Breast epithelium (tissue), 4 donors: Measurements from ENCODE around the gene CACNA1F. TPM values are rescaled to one million over a fixed set of nuclear protein-coding genes. Genes with fewer than 3 reads are reported as not detected.

ENCODE experiments used
- DNase-seq, 2 donors: peaks; one replicate each; pipeline ENCODE4 v3.0.0-alpha.2; 2019; ENCODE audit warnings: low spot score in 2 of 2
- H3K27ac ChIP-seq, 2 donors: fragments of 200-600 bp; sonication (generic) in 1 of 2; one replicate each; pipeline ENCODE4 v1.5.1; 2016 to 2019; ENCODE audit warnings: mild to moderate bottlenecking in 1 of 2
- H3K27me3 ChIP-seq, 2 donors: fragments of 200-600 bp; sonication (generic) in 1 of 2; one replicate each; pipeline versions ENCODE4 v1.5.1 to v1.6.0; 2017 to 2019; ENCODE audit warnings: control low read depth in 1 of 2, mild to moderate bottlenecking in 1 of 2
- H3K36me3 ChIP-seq: fragments of 200-600 bp; one replicate; pipeline ENCODE4 v1.5.1; 2019
- H3K4me1 ChIP-seq, 2 donors: fragments of 200-600 bp; sonication (generic); one replicate each; pipeline ENCODE4 v1.5.1; 2016 to 2019; ENCODE audit warnings: control low read depth in 1 of 2
- H3K4me3 ChIP-seq, 3 donors: fragments of 200-600 bp; sonication (generic); 1 replicate in 2 of 3; 2 replicates in 1 of 3; pipeline ENCODE4 v1.5.1; 2016 to 2019; ENCODE audit warnings: mild to moderate bottlenecking in 3 of 3, moderate library complexity in 2 of 3
- H3K9me3 ChIP-seq, 2 donors: fragments of 200-600 bp; sonication (generic) in 1 of 2; one replicate each; pipeline ENCODE4 v1.5.1; 2016 to 2019; ENCODE audit warnings: control low read depth in 1 of 2
- POLR2A ChIP-seq: fragments of 450-650 bp; IDR thresholded peaks from one replicate; pipeline ENCODE4 v1.6.1; 2016; ENCODE audit warnings: antibody characterized with exemption, mild to moderate bottlenecking, moderate library complexity
- POLR2AphosphoS5 ChIP-seq, 3 donors: sonication (generic); formaldehyde crosslinking; IDR thresholded peaks; one replicate each; pipeline ENCODE4 v1.6.1; 2017; ENCODE audit warnings: antibody characterized with exemption in 3 of 3
- intact Hi-C: fragments of 100-400 bp; cut with DNase I; formaldehyde crosslinking; loops from one replicate; pipeline ENCODE4 v1.15.1; 2023; ENCODE audit warnings: low total_unique reads
- total RNA-seq, 3 donors: library from RNA; depleted of rRNA; stranded (reverse); fragments of >200 nt; gene quantifications; one replicate each; pipeline ENCODE4 v1.1.0, GENCODE V29; 2016
- TF ChIP-seq, protein P1 (sequence below), 3 donors: fragments of 450-650 bp; IDR thresholded peaks; one replicate each; pipeline ENCODE4 v1.5.1; 2016 to 2017; ENCODE audit warnings: antibody characterized with exemption in 3 of 3, mild to moderate bottlenecking in 3 of 3, moderate library complexity in 3 of 3

The CACNA1F gene
- total RNA-seq, 3 donors from 2014 or later = 0.48 to 1.8 (median 0.66) TPM

DNA sequence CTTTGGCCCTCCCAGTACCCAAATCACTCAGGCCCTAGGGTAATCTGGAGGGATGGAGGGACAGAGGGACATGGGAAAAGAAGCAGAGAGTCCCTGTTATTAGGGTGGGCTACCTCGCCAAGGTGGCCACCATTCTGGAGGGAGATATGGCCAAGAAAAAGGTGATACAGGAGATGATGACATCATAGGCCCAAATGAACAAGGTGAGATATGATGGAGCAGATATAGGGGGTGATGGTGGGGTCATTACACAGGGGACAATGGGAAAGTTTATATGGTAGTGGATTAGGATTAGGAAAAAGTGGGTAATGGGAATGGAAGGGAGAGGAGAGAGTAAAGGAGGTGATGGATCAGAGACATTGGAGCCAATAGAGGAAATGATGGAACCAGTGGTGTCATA, 20.3 kb downstream of the CACNA1F start:
- no peak overlapping the region for H3K27ac ChIP-seq
- no peak for DNase-seq
- no peaks in the 10 kb centered on the region for H3K36me3 ChIP-seq
- H3K9me3 ChIP-seq = no peaks in the 10 kb centered on the region
- no peaks in the 10 kb centered on the region for H3K4me1 ChIP-seq
- TF ChIP-seq, protein P1, sequence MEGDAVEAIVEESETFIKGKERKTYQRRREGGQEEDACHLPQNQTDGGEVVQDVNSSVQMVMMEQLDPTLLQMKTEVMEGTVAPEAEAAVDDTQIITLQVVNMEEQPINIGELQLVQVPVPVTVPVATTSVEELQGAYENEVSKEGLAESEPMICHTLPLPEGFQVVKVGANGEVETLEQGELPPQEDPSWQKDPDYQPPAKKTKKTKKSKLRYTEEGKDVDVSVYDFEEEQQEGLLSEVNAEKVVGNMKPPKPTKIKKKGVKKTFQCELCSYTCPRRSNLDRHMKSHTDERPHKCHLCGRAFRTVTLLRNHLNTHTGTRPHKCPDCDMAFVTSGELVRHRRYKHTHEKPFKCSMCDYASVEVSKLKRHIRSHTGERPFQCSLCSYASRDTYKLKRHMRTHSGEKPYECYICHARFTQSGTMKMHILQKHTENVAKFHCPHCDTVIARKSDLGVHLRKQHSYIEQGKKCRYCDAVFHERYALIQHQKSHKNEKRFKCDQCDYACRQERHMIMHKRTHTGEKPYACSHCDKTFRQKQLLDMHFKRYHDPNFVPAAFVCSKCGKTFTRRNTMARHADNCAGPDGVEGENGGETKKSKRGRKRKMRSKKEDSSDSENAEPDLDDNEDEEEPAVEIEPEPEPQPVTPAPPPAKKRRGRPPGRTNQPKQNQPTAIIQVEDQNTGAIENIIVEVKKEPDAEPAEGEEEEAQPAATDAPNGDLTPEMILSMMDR (IDR thresholded peaks at IDR 0.05) = no peak
- TF ChIP-seq POLR2AphosphoS5 (IDR thresholded peaks at IDR 0.05) (no peak), POLR2A (no peak)
- H3K27me3 ChIP-seq = peaks cover 0 to 47% of the 10 kb centered on the region in 2 donors
- intact Hi-C loops = no loop called here
- no peak overlapping the region for H3K4me3 ChIP-seq

DNA sequence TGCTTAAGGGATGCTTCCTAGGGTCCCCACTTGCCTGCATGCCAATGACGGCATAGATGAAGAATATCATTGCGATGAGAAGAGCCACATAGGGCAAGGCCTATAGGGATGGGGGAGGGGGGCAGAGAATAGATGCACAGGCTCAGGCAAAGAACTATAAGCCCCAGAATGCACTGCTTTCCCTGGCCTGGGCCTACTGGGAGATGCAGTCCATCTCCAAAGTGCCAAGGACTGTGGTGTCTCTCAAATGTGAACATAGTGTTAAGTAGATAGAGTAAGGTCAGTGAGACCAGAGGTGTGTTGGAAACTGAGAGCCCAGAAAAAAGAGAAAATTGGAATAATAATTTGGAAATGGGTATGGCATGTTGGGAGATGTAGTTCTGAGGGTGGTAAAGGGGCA, 20.9 kb downstream of the CACNA1F start:
- H3K4me1 ChIP-seq = no peaks in the 10 kb centered on the region
- intact Hi-C loops = no loop called here
- no peak overlapping the region for H3K27ac ChIP-seq
- H3K27me3 ChIP-seq = peaks cover 0 to 52% of the 10 kb centered on the region in 2 donors
- H3K4me3 ChIP-seq = no peak overlapping the region
- no peaks in the 10 kb centered on the region for H3K36me3 ChIP-seq
- TF ChIP-seq, protein P1 (IDR thresholded peaks at IDR 0.05) = no peak
- TF ChIP-seq POLR2A (no peak), POLR2AphosphoS5 (IDR thresholded peaks at IDR 0.05) (no peak)
- H3K9me3 ChIP-seq = no peaks in the 10 kb centered on the region
- no peak for DNase-seq

DNA sequence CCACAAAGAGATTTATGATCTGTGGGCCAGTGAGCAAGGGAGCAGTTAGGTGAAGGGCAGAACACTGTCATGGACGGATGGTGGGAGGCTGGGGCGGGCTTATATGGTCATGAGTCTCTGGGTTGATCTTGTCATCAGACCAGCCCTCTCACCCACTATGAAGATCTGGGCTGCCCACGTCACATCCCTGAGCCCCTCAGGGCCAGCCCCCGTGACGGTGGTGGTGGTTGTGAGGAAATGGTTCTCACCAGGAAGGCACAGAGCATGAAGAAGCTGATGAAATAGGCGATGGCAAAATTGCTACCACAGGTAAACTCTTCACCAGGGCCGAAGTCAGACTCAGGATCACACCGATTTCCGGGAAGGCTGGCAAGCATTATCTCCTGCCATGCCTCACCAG, 22.1 kb downstream of the CACNA1F start:
- intact Hi-C loops = no loop called here

DNA sequence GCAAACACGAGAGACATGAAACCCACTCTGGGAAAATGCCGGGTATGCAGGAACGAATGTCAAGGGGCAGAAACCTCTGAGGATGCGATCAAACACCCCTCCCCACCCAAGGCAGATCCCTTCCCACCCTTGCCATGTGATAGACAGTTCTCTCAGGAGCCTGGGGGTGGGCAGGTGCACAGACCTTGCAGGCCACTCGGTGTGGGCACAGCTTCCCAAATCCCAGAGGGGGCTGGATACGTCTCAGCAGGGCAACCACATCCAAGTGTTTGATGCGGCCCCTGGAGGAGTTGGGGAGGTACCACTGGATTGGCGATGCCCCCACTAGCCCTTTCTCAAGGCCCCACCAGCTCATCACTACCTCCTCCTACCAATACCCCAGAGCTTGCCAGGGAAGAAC, 22.7 kb downstream of the CACNA1F start:
- peaks cover 0 to 59% of the 10 kb centered on the region in 2 donors for H3K27me3 ChIP-seq
- H3K4me1 ChIP-seq = no peaks in the 10 kb centered on the region
- no peak for TF ChIP-seq POLR2AphosphoS5 (IDR thresholded peaks at IDR 0.05)
- no peak for TF ChIP-seq POLR2A
- TF ChIP-seq, protein P1 (IDR thresholded peaks at IDR 0.05) = no peak
- no peak overlapping the region for H3K27ac ChIP-seq
- intact Hi-C loops = no loop called here
- H3K4me3 ChIP-seq = no peak overlapping the region
- DNase-seq = no peak
- no peaks in the 10 kb centered on the region for H3K9me3 ChIP-seq
- H3K36me3 ChIP-seq = no peaks in the 10 kb centered on the region

More for the DNA sequence above, 22.1 kb downstream of the CACNA1F start:
- Histone ChIP-seq H3K36me3 (no peaks in the 10 kb centered on the region), H3K9me3 (no peaks in the 10 kb centered on the region), H3K27ac (no peak overlapping the region), H3K4me3 (no peak overlapping the region), H3K4me1 (no peaks in the 10 kb centered on the region), H3K27me3 (peaks cover 0 to 58% of the 10 kb centered on the region in 2 donors)
- no peak for TF ChIP-seq POLR2A
- TF ChIP-seq POLR2AphosphoS5 (IDR thresholded peaks at IDR 0.05) = no peak
- TF ChIP-seq, protein P1 (IDR thresholded peaks at IDR 0.05) = no peak
- DNase-seq = no peak

DNA sequence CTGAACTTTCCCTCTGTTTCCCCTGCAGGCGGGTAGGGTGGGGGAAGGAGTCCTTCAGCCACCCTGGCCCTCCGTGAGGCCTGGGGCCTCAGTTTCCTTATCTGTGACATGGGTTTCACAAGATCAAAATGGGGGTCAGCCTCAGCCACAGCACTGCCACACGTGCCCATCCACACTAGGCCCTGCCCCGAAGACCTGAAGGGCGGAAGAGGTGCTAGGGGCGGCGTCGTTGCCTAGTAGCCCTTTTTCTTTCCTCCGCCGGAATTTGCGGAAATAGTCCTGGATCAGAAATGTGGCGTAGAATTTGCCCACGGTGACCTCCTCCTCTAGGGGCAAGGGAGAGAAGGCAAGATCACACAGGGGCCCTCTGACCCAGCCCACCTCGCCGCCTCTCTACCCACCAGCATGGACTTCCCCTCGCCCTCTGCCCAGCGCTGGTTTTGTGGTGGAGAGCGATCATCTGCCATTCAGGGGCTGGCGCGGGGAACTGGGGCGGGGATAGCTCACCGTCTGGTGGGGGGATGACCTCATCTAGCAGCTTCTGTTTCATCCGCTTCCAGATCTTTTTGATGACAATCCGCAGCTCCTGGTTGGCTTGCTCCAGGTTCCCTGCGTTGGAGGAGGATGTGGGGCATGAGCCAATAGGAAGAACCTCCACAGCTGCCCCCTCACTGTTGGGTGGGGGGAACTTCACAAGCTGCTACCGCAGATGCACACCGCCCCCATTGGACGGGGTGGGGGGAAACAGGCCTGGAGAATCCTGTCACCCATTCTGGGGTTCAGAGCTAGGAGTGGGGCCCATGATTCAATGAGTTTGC, 23.5 kb downstream of the CACNA1F start:
- DNase-seq = no peak
- Histone ChIP-seq H3K9me3 (no peaks in the 10 kb centered on the region), H3K4me3 (no peak overlapping the region), H3K27ac (no peak overlapping the region), H3K36me3 (no peaks in the 10 kb centered on the region), H3K27me3 (peaks cover 0 to 65% of the 10 kb centered on the region in 2 donors), H3K4me1 (no peaks in the 10 kb centered on the region)
- TF ChIP-seq, protein P1 (IDR thresholded peaks at IDR 0.05) = no peak
- no peak for TF ChIP-seq POLR2AphosphoS5 (IDR thresholded peaks at IDR 0.05)
- TF ChIP-seq POLR2A = no peak
- intact Hi-C loops = no loop called here
